SH-SY5Y (cell line): ENCODE measurements around the gene GMPR.

Experiments
- GATA2 ChIP-seq: IDR thresholded peaks from 2 replicates; pipeline ENCODE4 v1.6.1; 2011; ENCODE audit warnings: mild to moderate bottlenecking, low read depth, low read length
- GATA3 ChIP-seq: IDR thresholded peaks from 2 replicates; pipeline ENCODE4 v1.6.1; 2011; ENCODE audit warnings: low read depth, mild to moderate bottlenecking, low read length, moderate library complexity

DNA sequence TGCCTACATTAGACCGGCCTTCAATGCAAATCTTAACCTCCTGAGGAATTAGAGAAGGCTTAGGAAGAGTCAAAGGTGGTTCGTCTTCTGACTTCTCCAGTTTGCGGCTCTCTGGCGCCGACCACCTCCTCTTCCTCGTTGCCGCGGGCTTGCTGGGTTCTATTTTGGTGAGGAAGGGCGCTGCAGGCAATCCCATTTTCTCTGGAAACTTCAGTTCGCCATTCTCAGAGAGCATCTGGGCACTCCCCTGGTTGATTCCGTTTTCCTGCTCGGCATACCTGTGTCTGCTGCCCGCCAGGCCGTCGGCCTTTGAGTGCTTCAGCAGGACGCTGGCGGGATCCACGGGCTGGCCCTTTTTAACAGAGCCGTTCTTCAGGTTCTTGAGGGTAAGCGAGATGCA, 67.9 kb downstream of the GMPR start:
- no peak for TF ChIP-seq GATA3
- TF ChIP-seq GATA2, result no peak
